ENCODE data around the gene RPS3.

DNA sequence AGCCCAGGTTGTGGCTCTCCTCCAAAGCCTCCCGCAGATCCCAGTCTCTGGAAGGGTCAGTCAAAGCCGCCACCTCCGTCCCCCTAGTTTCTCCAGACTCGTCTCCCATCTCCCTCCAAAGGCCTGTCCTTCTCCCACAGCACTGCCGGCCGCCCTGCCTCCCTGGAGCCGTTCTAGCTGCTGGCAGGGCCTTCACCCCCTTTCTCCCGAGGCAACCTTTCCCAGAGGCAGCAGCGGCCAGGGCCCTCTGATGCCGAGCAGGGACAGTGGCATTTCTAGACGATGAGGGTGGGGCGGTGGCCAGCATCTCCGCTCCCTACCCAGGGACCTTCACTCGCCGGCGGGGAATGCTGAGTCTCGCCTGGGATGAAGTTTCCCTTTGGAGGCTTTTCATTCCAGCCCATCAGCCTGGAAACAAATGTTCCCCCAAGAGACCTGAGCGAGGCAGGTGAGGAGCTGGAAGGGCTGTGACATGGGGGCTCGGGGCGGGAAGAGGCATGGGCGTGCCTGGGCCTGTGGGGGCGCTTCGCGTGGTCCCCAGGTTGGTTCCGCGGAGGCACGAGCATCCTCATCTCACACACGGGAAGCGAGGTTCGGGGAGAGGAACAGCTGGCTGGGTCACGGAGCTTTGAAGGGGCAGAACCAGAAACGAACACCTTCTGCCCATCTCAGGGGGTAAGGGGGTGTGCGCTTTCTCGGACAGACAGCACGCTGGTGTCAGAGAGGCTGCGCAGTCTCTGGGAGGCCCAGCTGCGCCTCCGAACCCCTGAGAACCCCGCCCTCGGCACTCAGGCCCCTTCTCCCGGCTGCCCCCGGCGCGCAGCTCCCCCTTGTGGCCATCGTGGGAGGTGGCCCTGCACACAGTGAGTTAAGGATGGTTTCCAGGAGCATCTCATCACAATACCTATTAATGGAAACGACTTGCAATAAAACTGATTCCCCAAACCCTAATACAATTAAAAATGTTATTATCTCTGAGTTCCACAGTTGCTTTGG, 51.8 kb downstream of the RPS3 start:
- TF ChIP-seq, protein P1, sequence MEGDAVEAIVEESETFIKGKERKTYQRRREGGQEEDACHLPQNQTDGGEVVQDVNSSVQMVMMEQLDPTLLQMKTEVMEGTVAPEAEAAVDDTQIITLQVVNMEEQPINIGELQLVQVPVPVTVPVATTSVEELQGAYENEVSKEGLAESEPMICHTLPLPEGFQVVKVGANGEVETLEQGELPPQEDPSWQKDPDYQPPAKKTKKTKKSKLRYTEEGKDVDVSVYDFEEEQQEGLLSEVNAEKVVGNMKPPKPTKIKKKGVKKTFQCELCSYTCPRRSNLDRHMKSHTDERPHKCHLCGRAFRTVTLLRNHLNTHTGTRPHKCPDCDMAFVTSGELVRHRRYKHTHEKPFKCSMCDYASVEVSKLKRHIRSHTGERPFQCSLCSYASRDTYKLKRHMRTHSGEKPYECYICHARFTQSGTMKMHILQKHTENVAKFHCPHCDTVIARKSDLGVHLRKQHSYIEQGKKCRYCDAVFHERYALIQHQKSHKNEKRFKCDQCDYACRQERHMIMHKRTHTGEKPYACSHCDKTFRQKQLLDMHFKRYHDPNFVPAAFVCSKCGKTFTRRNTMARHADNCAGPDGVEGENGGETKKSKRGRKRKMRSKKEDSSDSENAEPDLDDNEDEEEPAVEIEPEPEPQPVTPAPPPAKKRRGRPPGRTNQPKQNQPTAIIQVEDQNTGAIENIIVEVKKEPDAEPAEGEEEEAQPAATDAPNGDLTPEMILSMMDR (IDR thresholded peaks at IDR 0.05) = peak in 3 of 5 experiments; percentile 14 to 37 (median 31)
- no peak for TF ChIP-seq POLR2A (IDR thresholded peaks at IDR 0.05)
